ENCODE data around the gene PHACTR1.
"Not testable (repeated sequence)": the region's sequence is repeated elsewhere in the genome, so short reads cannot be mapped to it uniquely, and the experiment has no call there.

PHACTR1 gene

GRCh38 chr6:13216236-13217014 lies 499.9 kb downstream of the PHACTR1 start:
- DNase-seq: no peak

GRCh38 chr6:13217206-13217905 lies 500.8 kb downstream of the PHACTR1 start:
- DNase-seq: no peak

- no peak for DNase-seq
Observed at GRCh38 chr6:13220266-13220665, 503.7 kb downstream of the PHACTR1 start.

- no peak for DNase-seq
Observed at GRCh38 chr6:13222048-13222447, 505.5 kb downstream of the PHACTR1 start.

- DNase-seq: no peak
Observed at GRCh38 chr6:13226071-13226470, 509.5 kb downstream of the PHACTR1 start.

- no peak for DNase-seq
Observed at GRCh38 chr6:13228264-13229204, 512.0 kb downstream of the PHACTR1 start.

GRCh38 chr6:13229205-13230085 lies 512.9 kb downstream of the PHACTR1 start:
- no peak for DNase-seq

GRCh38 chr6:13233106-13233505 lies 516.5 kb downstream of the PHACTR1 start:
- no peak for DNase-seq

GRCh38 chr6:13234130-13234529 lies 517.6 kb downstream of the PHACTR1 start:
- no peak for DNase-seq

- DNase-seq: no peak
Observed at GRCh38 chr6:13235339-13235738, 518.8 kb downstream of the PHACTR1 start.

- no peak for DNase-seq
Observed at GRCh38 chr6:13237318-13237717, 520.8 kb downstream of the PHACTR1 start.

GRCh38 chr6:13238017-13238416 lies 521.5 kb downstream of the PHACTR1 start:
- DNase-seq: no peak

GRCh38 chr6:13238640-13239216 lies 522.2 kb downstream of the PHACTR1 start:
- no peak for DNase-seq

- DNase-seq: no peak
Observed at GRCh38 chr6:13239530-13240455, 523.2 kb downstream of the PHACTR1 start.

- DNase-seq: no peak
Observed at GRCh38 chr6:13241364-13241763, 524.8 kb downstream of the PHACTR1 start.

- DNase-seq: no peak
Observed at GRCh38 chr6:13242178-13242577, 525.6 kb downstream of the PHACTR1 start.

- DNase-seq: no peak
Observed at GRCh38 chr6:13242590-13242989, 526.0 kb downstream of the PHACTR1 start.

- DNase-seq: no peak
Observed at GRCh38 chr6:13243033-13243432, 526.5 kb downstream of the PHACTR1 start.

- DNase-seq: not testable (repeated sequence)
Observed at GRCh38 chr6:13243745-13244144, 527.2 kb downstream of the PHACTR1 start.

GRCh38 chr6:13247627-13248026 lies 531.1 kb downstream of the PHACTR1 start:
- DNase-seq: no peak

GRCh38 chr6:13248053-13248452 lies 531.5 kb downstream of the PHACTR1 start:
- no peak for DNase-seq
